Measurements from ENCODE around the gene LFNG.
A peak's percentile ranks its signal among the peaks of the same experiment; 100 is the strongest.

The LFNG gene

GRCh38 chr7:2504128-2504888 lies 15.3 kb upstream of the LFNG start:
- DNase-seq: no peak

GRCh38 chr7:2504889-2505375 lies 14.6 kb upstream of the LFNG start:
- DNase-seq: no peak

GRCh38 chr7:2505401-2505800 lies 14.2 kb upstream of the LFNG start:
- DNase-seq: no peak

DNA sequence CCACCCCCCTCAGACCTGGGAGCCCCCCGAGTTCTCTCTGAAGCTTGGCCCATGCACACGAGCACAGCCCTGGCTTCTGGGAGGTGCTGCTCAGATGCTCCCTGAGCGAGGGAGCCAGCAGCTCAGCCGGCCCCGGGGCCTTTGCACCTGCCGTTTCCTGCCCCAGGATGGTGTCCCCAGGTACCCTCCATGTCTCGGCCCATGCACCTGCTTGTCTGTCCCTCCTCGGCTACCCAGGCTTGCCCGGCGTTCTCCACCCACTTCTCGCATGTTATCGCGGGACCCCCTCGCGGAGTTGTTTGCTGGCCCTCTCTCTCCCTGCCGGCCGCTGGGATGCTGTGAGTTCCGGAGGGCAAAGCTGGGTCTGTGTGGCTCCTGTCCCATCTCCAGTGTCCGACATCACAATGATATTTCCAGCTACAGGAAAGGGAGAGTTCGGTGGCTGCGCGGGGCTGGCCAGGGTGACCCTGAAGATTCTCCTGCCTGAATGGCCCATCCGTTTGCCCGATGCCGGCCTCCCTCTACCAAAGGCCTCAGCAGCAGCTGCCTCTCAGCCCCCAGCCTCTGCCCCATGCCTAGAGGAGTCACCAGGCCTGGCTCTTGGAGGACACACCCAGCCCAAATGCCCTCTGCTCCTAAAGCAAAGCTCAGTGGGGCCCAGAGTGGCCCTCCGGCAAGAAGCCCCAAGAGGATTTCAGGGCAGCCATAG lies 12.2 kb upstream of the LFNG start:
- DNase-seq: no peak

- DNase-seq: no peak
Observed at GRCh38 chr7:2507917-2508306, 11.7 kb upstream of the LFNG start.

GRCh38 chr7:2508327-2509215 lies 11.0 kb upstream of the LFNG start:
- no peak for DNase-seq

- no peak for DNase-seq
Observed at GRCh38 chr7:2509298-2509906, 10.2 kb upstream of the LFNG start.

DNA sequence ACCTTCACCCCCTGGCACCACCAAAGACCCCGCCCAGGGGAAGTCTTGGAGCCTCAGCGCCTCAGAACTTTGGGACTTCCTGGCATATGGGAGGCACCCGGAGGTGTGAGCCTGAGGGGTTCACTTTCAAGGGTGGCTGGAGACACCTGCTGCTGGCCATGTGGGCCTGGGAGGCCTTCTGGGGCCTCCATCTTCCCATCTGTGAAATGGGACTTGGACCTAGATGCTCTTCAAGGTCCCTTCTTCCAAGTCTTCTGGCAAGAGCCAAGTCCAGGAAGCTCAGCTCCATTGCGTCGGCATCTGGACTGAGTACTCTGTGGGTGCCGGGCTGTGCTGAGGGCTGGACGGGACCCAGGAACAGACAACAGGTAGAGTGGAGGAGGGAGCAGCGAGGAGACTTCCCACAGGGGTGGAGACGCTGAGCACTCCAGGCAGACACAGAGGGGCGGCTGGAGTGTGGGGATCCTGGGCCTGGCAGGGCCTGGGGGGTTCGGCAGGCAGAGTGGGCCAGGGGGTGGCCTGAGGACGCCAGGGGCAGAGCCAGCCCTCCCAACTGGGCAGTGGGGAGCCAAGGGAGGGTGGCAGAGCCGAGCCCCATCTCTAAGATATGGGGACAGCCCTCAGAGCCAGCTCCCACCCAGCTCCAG lies 9.3 kb upstream of the LFNG start:
- DNase-seq: no peak

DNA sequence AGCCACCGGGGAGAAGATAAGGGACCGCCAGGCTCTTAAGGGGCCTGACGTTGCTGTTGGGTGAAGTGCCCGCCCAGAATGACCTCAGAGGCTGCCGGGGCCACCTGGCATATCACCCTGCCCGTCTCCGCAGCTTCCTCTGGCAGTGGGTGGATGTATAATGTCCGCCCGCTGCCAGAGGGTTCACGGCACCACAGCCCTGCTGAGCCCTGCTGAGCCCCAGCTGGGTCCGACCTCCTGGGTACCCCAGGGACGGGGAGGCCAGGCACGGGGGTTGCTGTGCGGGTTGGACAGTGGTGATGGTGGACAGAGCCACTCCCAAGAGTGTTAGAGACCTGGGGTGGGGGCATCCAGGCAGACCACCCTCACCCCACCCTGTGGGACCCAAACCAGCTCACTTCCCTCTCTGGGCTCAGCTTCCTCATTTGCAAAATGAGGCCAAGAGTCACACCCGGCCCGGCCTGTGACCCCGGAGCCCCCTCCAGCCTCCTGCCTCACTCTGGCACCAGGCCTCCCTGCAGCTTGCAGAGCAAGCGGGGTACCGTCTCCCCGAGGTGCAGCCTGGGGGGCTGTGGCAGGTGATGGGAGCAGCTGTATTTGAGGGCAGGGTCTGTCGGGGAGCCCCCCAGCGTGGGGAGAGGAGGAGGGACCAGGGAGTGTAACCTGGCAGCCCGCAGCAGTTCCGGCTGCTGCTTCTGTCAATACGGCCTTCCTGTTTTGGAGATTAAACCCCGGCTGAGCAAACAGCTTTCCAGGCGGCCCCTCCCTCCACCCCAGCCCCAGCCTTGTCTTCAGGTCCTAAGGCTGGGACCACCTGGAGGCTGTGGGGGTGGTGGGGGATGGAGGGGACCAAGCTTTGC lies 8.4 kb upstream of the LFNG start:
- DNase-seq: no peak

DNA sequence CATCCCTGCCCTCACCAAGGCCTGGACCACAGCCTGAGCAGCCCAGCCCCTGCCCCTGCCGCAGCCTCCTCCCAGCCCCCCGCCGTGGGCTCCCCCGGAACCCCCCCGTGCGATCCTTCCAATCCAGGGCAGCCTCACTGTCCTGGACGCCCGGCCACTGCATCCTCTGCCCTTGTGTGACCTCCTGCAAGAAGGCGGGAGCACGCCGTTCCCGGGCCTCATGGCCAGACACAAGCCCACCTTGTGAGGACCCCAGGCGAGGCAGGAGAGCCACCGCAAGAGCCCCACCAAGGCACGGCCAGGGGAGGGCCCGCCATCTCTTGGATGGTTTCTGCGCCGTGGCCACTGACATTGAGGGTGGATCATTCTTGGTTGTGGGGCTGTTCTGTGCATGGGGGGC lies 7.8 kb upstream of the LFNG start:
- DNase-seq: no peak

DNA sequence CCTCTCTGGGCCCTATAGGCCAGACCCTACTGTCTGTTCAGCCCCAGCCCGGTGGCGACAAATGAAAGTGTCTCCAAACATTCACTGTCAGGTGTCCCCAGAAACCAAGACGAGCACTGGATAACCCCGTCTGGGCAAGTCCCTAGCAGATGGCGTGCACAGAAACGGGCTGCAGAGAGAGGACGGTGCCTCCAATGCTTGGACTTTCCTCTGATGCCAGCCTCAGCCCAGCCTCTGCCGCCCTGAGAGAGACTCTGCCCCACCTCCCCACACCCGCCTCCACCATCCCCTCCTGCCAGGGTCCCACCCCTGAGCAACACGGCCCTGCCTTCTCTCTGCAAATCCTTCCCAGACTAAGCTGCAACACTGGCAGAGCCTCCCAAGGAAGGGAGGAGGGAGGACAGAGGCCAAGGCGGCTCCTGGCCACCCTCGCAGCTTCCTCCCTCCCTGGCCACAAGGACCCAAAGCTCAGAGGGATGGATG lies 7.4 kb upstream of the LFNG start:
- no peak for DNase-seq

DNA sequence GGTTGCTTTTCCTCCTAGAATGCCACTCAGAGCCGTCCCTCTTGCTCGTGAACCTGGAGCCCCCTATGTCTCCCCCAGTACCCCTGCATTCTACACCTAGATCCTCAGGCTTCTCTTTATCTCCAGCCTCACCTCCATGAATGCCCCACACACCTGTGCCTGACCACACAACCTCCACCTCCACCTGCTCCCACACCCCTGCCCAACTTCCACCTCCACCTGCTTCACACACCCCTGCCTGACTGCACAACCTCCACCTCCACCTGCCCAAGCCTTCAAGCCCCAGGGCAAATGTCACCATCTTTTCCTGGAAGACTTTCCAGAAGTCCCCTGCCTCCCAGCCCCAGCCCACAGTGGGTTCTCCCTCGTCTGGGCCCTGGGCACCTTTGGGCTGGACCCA lies 6.9 kb upstream of the LFNG start:
- no peak for DNase-seq

GRCh38 chr7:2513702-2514101 lies 5.9 kb upstream of the LFNG start:
- peak; percentile 58 for DNase-seq

DNA sequence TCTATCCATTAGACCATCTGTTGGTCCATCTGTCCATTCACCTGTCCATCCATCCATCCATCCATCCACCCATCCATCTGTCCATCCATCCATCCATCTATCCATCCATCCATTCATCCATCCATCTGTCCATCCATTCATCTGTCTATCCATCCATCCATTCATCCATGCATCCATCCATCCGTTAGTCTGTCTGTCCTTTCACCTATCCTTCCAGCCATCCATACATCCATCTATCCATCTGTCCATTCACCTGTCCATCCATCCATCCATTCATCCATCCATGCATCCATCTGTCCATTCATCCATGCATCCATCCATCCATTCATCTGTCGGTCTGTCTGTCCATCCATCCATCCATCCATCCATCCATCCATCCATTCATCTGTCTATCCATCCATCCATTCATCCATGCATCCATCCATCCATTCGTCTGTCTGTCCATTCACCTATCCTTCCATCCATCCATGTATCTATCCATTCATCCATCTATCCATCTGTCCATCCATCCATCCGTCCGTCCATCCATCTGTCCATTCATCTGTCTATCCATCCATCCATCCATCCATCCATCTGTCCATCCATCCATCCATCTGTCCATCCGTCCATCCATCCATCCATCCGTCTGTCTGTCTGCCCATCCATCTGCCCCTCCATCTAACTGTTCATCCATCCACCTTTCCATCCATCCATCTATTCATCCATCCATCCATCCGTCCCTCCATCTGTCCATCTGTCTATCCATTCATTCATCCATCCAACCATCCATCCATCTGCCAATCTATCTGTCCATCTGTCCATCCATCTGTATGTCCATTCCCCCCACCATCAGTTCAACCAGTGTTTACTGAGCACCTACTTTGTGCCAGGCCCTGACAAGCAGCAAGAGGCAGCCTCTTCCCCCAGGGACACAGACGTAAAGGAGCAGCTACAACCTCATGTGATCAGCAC lies 4.8 kb upstream of the LFNG start:
- no peak for DNase-seq

DNA sequence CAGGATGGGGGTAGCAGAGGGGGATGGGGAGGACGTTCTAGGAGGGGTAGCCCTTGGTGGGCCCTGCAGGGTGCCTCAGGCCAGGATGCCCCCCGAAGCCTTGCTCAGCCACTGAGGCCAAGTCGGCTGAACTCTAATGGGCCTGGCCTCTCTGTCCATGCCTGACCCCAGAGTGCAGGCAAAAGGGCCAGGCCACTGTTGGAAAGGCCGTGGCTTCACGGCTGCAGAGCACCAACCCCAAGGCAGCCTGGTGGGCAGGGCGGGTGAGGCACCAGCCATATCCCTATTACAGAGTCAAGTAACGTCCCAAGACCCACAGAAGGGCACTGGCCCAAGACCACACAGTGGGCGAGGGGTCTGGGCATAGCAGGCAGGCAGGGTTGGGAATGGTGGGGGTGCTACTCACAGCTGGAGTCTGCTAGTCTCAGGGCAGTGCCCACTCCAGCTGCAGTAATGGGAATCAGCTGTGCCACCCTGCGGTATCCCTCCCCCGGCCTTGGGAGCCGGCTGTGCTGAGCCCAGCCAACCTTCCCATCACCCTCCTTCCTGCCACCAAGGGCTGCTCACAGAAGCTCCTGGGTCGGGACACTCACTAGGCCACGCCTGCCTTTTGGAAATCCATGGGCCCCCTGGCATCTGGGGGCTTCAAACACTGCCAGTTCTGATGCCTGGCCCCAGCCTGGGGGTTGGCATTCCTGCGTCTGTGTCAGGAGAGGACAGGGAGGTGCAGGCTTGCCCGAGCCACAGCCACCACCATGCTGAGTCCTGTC lies 4.0 kb upstream of the LFNG start:
- DNase-seq: no peak

GRCh38 chr7:2516194-2516555 lies 3.4 kb upstream of the LFNG start:
- no peak for DNase-seq

DNA sequence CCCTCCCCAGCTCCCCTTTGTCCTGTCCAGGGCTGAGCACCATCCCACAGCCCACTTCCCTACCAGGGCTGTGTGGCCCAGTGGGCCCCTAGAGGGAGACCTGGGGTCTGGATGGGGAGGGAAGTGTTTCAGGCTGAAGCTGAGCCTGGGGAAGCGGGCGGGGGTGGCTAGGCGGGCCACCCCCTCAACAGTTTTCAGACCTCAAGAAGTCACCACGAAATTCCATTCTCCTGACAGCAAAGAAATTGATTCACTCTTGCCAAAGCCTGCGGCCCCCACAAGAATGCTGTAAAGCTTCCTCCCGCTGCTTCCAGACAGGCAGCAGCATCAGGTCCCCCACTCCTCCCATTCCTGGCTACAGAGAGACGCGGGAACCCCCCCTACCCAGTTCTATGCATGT lies 2.5 kb upstream of the LFNG start:
- no peak for DNase-seq

- DNase-seq: peak; percentile 71
Observed at GRCh38 chr7:2517678-2518507, 1.7 kb upstream of the LFNG start.

GRCh38 chr7:2518737-2519118 lies 846 bp upstream of the LFNG start:
- DNase-seq: no peak
